Endodermal cell (in vitro differentiated cells): ENCODE measurements around the gene PIGX. TPM values are rescaled to one million over a fixed set of nuclear protein-coding genes. Genes with fewer than 3 reads are reported as not detected.

ENCODE experiments used
- DNase-seq: peaks from one replicate; pipeline ENCODE4 v3.0.0-alpha.2; 2017
- H3K27ac ChIP-seq: 2 replicates; pipeline ENCODE4 v1.5.1; 2013; ENCODE audit warnings: mild to moderate bottlenecking, low read depth, low read length, moderate library complexity
- H3K27me3 ChIP-seq: 2 replicates; pipeline ENCODE4 v1.6.1; 2013; ENCODE audit warnings: mild to moderate bottlenecking, low read length, moderate library complexity; ENCODE audit not compliant: insufficient read depth, control insufficient read depth, poor library complexity, severe bottlenecking
- H3K36me3 ChIP-seq: 2 replicates; pipeline ENCODE4 v1.7.0; 2013; ENCODE audit warnings: mild to moderate bottlenecking, low read length, moderate library complexity; ENCODE audit not compliant: control insufficient read depth, insufficient read depth
- H3K4me1 ChIP-seq: one replicate; pipeline ENCODE4 v1.7.0; 2013; ENCODE audit warnings: low read length; ENCODE audit not compliant: control insufficient read depth, insufficient read depth
- H3K4me3 ChIP-seq: 2 replicates; pipeline ENCODE4 v1.5.1; 2013; ENCODE audit warnings: mild to moderate bottlenecking, low read length, moderate library complexity
- H3K9ac ChIP-seq: 2 replicates; pipeline ENCODE4 v1.6.1; 2013; ENCODE audit warnings: mild to moderate bottlenecking, low read length, moderate library complexity; ENCODE audit not compliant: poor library complexity, severe bottlenecking; ENCODE audit errors: extremely low read depth
- H3K9me3 ChIP-seq: 2 replicates; pipeline ENCODE4 v1.6.1; 2013; ENCODE audit warnings: mild to moderate bottlenecking, low read length, moderate library complexity; ENCODE audit not compliant: control insufficient read depth
- H3K27ac Mint-ChIP-seq: 2 replicates; pipeline ENCODE4 v1.8.0; 2020; ENCODE audit warnings: mixed read lengths
- H3K27me3 Mint-ChIP-seq: 2 replicates; pipeline ENCODE4 v1.8.0; 2021; ENCODE audit warnings: mild to moderate bottlenecking, mixed read lengths; ENCODE audit not compliant: insufficient read depth
- H3K36me3 Mint-ChIP-seq: 2 replicates; pipeline ENCODE4 v1.8.0; 2020; ENCODE audit warnings: low read depth, mixed read lengths
- H3K4me1 Mint-ChIP-seq: 2 replicates; pipeline ENCODE4 v1.8.0; 2020; ENCODE audit warnings: mixed read lengths
- H3K4me3 Mint-ChIP-seq: 2 replicates; pipeline ENCODE4 v1.8.0; 2020; ENCODE audit warnings: mild to moderate bottlenecking, moderate library complexity, mixed read lengths
- H3K9me3 Mint-ChIP-seq: 2 replicates; pipeline ENCODE4 v1.8.0; 2020; ENCODE audit warnings: mild to moderate bottlenecking, mixed read lengths
- WGBS, 2 experiments: methylation state at CpG; one replicate each; pipeline versions ENCODE4 v1.1.5 to v1.1.7; 2013; ENCODE audit warnings: missing lambda C conversion rate in 2 of 2, mixed read lengths in 1 of 2; ENCODE audit not compliant: insufficient coverage in 1 of 2, insufficient read length in 1 of 2; 5-methylcytosine and 5-hydroxymethylcytosine counted together
- total RNA-seq, 2 donors: library from RNA; stranded (reverse); fragmentation: NEBNext Ultra II Directional in 1 of 2; extraction: Animal tissue kit (Norgen Biotek cat#: 25700) in 1 of 2; gene quantifications; 2 replicates in 1 of 2; 3 replicates in 1 of 2; pipeline ENCODE4 v1.2.1, GENCODE V29; 2021
- TF ChIP-seq, protein P1 (sequence below): fragments of 200-600 bp; sonication (generic); conservative IDR thresholded peaks from 2 replicates; pipeline ENCODE4 v1.5.0; 2021; ENCODE audit warnings: antibody characterized with exemption, mild to moderate bottlenecking

The PIGX gene
- total RNA-seq, 2 donors from 2014 or later, result 21.8 to 33.3 TPM

DNA sequence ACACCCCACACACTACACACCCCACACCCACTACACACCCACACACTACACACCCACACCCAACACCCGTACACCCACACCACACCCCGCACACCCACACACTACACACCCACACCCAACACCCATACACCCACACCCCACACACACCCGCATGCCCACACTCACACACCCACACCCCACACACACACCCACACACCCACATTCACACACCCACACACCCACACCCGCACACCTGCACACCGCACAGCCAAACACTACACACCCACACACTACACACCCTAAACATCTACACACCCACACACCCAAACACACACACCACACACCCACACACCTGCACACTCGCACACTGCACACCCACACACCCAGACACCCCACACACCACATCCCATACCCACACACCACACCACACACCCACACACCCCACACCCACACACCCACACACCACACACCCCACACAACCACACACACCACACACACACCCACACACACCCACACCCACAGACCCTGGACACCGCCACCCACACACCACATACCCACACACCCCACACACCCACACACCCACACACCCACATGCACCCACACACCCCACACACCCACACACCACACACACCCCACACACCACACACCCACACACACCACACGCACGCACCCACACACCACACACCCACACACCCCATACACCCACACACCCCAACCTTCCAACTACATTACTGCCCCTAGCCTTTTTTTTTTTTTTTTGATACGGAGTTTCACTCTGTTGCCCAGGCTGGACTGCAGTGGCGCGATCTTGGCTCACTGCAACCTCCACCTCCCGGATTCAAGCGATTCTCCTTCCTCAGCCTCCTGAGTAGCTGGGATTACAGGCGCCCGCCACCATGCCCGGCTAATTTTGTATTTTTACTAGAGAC is 17.0 kb upstream of the PIGX start:
- Histone ChIP-seq H3K9me3 (no peaks in the 10 kb centered on the region), H3K4me1 (no peaks in the 10 kb centered on the region), H3K4me3 (no peak overlapping the region), H3K27ac (no peak overlapping the region), H3K36me3 (no peaks in the 10 kb centered on the region), H3K27me3 (no peaks in the 10 kb centered on the region), H3K9ac (no peak overlapping the region)
- no peaks in the 10 kb centered on the region for H3K9me3 Mint-ChIP-seq
- DNase-seq, result no peak
- H3K27ac Mint-ChIP-seq, result no peak overlapping the region
- TF ChIP-seq, protein P1, sequence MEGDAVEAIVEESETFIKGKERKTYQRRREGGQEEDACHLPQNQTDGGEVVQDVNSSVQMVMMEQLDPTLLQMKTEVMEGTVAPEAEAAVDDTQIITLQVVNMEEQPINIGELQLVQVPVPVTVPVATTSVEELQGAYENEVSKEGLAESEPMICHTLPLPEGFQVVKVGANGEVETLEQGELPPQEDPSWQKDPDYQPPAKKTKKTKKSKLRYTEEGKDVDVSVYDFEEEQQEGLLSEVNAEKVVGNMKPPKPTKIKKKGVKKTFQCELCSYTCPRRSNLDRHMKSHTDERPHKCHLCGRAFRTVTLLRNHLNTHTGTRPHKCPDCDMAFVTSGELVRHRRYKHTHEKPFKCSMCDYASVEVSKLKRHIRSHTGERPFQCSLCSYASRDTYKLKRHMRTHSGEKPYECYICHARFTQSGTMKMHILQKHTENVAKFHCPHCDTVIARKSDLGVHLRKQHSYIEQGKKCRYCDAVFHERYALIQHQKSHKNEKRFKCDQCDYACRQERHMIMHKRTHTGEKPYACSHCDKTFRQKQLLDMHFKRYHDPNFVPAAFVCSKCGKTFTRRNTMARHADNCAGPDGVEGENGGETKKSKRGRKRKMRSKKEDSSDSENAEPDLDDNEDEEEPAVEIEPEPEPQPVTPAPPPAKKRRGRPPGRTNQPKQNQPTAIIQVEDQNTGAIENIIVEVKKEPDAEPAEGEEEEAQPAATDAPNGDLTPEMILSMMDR, result no peak
- no peak overlapping the region for H3K4me3 Mint-ChIP-seq
- no peaks in the 10 kb centered on the region for H3K36me3 Mint-ChIP-seq
- 93 to 95% methylated on average over 4 to 16 of the region's 17 CpGs for whole genome bisulfite sequencing, 2 experiments
- H3K27me3 Mint-ChIP-seq, result no peaks in the 10 kb centered on the region
- H3K4me1 Mint-ChIP-seq, result no peaks in the 10 kb centered on the region

DNA sequence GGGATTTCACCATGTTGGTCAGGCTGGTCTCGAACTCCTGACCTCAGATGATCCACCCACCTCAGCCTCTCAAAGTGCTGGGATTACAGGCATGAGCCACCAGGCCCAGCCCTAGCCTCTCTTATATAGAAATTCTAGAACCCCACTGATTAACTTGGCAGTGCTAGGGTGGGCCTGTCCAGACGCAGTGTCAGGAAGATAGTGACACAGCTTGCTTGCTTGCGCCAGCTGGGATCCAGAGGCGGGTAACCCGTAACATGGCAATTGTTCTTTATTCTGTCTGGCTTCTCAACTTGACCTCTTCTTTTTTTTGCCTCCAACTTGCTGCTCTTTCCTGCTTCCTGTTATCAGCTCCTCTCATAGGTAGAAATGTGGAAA is 16.3 kb upstream of the PIGX start:
- Histone ChIP-seq H3K27me3 (no peaks in the 10 kb centered on the region), H3K36me3 (no peaks in the 10 kb centered on the region), H3K27ac (no peak overlapping the region), H3K4me3 (no peak overlapping the region), H3K9me3 (no peaks in the 10 kb centered on the region), H3K9ac (no peak overlapping the region), H3K4me1 (no peaks in the 10 kb centered on the region)
- TF ChIP-seq, protein P1, result no peak
- WGBS, 2 experiments, result 96 to 98% methylated on average over 5 of the region's 5 CpGs
- DNase-seq, result no peak
- no peaks in the 10 kb centered on the region for H3K27me3 Mint-ChIP-seq
- no peaks in the 10 kb centered on the region for H3K4me1 Mint-ChIP-seq
- no peak overlapping the region for H3K4me3 Mint-ChIP-seq
- H3K36me3 Mint-ChIP-seq, result no peaks in the 10 kb centered on the region
- no peaks in the 10 kb centered on the region for H3K9me3 Mint-ChIP-seq
- H3K27ac Mint-ChIP-seq, result no peak overlapping the region

DNA sequence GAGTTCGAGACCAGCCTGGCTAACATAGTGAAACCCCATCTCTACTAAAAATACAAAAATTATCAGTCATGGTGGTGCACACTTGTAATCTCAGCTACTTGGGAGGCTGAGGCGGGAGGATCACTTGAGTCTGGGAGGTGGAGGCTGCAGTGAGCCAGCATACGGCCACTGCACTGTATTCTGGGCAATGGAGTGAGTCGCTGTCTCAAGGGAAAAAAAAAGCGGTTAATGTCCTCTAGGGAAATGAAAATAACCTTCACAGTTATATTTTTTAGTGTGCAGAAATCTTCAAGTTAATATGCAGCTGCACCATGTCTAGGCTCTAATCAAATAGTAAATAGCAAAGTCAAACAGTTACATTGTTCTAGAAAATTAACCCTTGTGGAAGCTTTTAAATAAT is 14.9 kb upstream of the PIGX start:
- Mint-ChIP-seq H3K27ac (no peak overlapping the region), H3K4me3 (no peak overlapping the region), H3K4me1 (no peaks in the 10 kb centered on the region), H3K9me3 (no peaks in the 10 kb centered on the region), H3K27me3 (no peaks in the 10 kb centered on the region), H3K36me3 (no peaks in the 10 kb centered on the region)
- Histone ChIP-seq H3K4me1 (no peaks in the 10 kb centered on the region), H3K4me3 (no peak overlapping the region), H3K36me3 (no peaks in the 10 kb centered on the region), H3K27me3 (no peaks in the 10 kb centered on the region), H3K27ac (no peak overlapping the region), H3K9ac (no peak overlapping the region), H3K9me3 (no peaks in the 10 kb centered on the region)
- no peak for DNase-seq
- TF ChIP-seq, protein P1, result no peak
- WGBS, 2 experiments, result 83 to 85% methylated on average over 5 of the region's 5 CpGs
